Thoracic aorta (tissue), 2 donors: ENCODE measurements around the gene PRKD1. TPM values are rescaled to one million over a fixed set of nuclear protein-coding genes. Genes with fewer than 3 reads are reported as not detected.

Experiments used
- ATAC-seq: fragments of 150-250 bp; one replicate; pipeline ENCODE4 v1.8.0; 2017; ENCODE audit warnings: low read depth; ENCODE audit not compliant: insufficient number of reproducible peaks, low FRiP score
- DNase-seq: peaks from one replicate; pipeline ENCODE4 v3.0.0-alpha.2; 2020; ENCODE audit warnings: low spot score
- H3K27ac ChIP-seq, 2 donors: fragments of 200-600 bp; sonication (generic); 1 replicate in 1 of 2; 2 replicates in 1 of 2; pipeline ENCODE4 v1.5.1; 2016; ENCODE audit warnings: mild to moderate bottlenecking in 2 of 2, moderate library complexity in 2 of 2
- H3K27me3 ChIP-seq: fragments of 200-600 bp; sonication (generic); replicated peaks from 2 replicates; pipeline ENCODE4 v1.6.0; 2016; ENCODE audit warnings: mild to moderate bottlenecking; ENCODE audit not compliant: insufficient read depth
- H3K36me3 ChIP-seq: fragments of 200-600 bp; sonication (generic); one replicate; pipeline ENCODE4 v1.5.1; 2016
- H3K4me1 ChIP-seq, 2 donors: fragments of 200-600 bp; sonication (generic); 1 replicate in 1 of 2; 2 replicates in 1 of 2; pipeline versions ENCODE4 v1.5.1 to v1.6.0; 2016; ENCODE audit warnings: low read depth in 2 of 2, mild to moderate bottlenecking in 1 of 2; ENCODE audit not compliant: control insufficient read depth in 1 of 2
- H3K4me3 ChIP-seq: fragments of 200-600 bp; sonication (generic); 2 replicates; pipeline ENCODE4 v1.5.1; 2016; ENCODE audit warnings: mild to moderate bottlenecking
- H3K9me3 ChIP-seq: fragments of 200-600 bp; sonication (generic); 2 replicates; pipeline ENCODE4 v1.5.1; 2016
- CTCF ChIP-seq: fragments of 200-600 bp; sonication (generic); IDR thresholded peaks from one replicate; pipeline ENCODE4 v1.5.1; 2019; ENCODE audit warnings: antibody characterized with exemption
- total RNA-seq, 2 donors: library from RNA; depleted of rRNA; stranded (reverse); fragments of >200 nt; gene quantifications; one replicate each; pipeline versions ENCODE4 v1.1.0 to v1.2.3, GENCODE V29; 2016

PRKD1 gene
- total RNA-seq, 2 donors from 2014 or later: 34.0 to 38.4 TPM

GRCh38 chr14:29810064-29810463 lies 117.6 kb downstream of the PRKD1 start:
- H3K4me3 ChIP-seq: no peak overlapping the region
- H3K9me3 ChIP-seq: no peaks in the 10 kb centered on the region
- H3K27me3 ChIP-seq: no peaks in the 10 kb centered on the region
- TF ChIP-seq CTCF: no peak
- DNase-seq: no peak
- no peaks in the 10 kb centered on the region for H3K36me3 ChIP-seq
- H3K4me1 ChIP-seq: peaks cover 10 to 40% of the 10 kb centered on the region in 2 donors
- no peak for ATAC-seq
- no peak overlapping the region for H3K27ac ChIP-seq

DNA sequence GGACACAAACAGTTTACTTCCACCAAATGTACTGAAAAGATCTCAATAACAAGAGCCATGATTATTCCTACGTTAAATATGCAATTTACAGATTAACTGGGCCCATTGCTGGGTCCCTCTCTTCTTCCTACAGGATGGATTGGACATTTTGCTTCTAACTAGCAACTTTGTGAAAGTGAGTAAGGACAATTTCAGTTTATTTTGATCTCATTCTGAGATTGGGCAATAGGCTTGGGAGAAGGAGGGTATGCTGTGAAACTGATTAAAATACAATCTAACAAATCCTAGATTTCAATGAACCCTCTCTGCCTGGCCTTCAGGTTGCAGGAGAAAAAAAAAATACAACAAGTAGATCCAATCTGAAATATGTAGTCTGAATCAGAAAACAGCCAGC lies 121.5 kb downstream of the PRKD1 start:
- no peak overlapping the region for H3K27ac ChIP-seq
- no peak for DNase-seq
- no peak for ATAC-seq

DNA sequence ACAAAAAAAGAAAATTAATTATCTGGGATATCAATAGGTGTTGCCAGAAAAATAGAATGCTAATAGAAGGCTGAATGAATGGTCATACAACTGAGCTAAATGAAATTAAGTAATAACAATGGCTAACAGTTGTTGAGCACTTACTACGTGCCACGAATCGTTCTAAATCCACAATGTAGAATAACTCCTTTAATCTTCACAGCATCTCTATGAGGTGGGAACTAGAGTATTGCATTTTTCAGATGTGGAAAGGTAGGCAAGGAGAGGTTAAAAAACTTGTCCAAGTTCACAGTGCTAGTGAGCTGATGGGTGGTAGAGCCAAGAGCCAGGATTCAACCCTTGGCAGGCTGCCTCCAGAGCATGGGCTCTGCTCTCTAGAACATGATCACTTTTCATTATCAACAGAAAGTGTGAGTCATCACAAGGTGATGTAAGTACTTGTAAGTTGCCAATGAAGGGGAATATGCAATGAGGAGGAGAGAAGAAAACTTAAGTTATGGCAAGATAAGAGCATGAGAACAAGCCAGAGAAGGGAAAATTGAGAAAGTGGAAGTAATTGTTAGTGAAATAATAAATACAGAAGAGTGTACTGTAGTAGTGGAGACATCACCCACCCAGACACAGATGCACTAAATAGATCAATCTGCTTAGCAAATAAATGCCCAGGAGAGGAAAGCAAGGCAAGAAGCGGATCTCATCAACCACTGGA lies 122.1 kb downstream of the PRKD1 start:
- peak; percentile 41 for DNase-seq
- peak; percentile 69 for ATAC-seq
- Histone ChIP-seq H3K4me1 (peaks cover 11 to 52% of the 10 kb centered on the region in 2 donors), H3K27ac (no peak overlapping the region), H3K36me3 (no peaks in the 10 kb centered on the region), H3K4me3 (no peak overlapping the region), H3K9me3 (no peaks in the 10 kb centered on the region), H3K27me3 (no peaks in the 10 kb centered on the region)
- TF ChIP-seq CTCF: no peak

More for the DNA sequence above, 121.5 kb downstream of the PRKD1 start:
- no peaks in the 10 kb centered on the region for H3K9me3 ChIP-seq
- H3K27me3 ChIP-seq: no peaks in the 10 kb centered on the region
- H3K4me3 ChIP-seq: no peak overlapping the region
- no peak for TF ChIP-seq CTCF
- H3K36me3 ChIP-seq: no peaks in the 10 kb centered on the region
- H3K4me1 ChIP-seq: peaks cover 12 to 56% of the 10 kb centered on the region in 2 donors

DNA sequence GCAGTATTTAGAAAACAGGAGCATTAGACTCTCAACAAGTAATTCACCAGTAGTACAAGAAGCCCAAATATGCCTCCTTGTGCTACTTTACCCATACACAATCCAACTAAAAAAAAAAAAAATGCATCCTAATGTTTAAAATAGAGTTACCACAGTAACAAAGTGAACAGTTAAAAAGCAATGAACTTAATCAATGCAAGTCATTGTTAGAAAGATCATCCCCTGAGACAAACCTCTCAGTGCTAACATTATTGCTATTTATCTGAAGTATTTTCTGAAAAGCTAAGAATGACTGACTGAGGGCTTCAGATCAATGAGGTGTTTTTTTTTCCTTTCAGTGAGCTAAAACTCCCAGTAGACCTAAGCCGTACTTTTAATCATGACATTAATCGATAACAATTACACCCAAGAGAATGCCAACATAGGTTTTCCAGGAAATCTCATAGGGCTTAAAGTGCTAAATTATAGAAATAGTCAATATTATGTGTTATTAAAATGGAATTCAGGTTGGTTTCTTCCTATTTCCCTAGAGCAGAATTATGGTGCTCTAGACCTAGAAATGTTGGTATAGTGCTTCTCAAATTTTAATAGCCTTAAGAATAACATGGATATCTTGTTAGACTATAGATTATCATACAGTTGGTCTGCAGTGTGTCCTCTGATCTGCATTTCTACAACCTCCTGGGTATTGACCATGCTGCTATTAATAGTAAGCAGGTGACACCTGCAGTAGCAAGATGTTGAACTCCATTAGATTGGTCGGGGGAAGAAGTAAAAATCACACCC lies 123.0 kb downstream of the PRKD1 start:
- no peaks in the 10 kb centered on the region for H3K9me3 ChIP-seq
- no peak overlapping the region for H3K27ac ChIP-seq
- TF ChIP-seq CTCF: no peak

GRCh38 chr14:29803045-29803444 lies 124.6 kb downstream of the PRKD1 start:
- ATAC-seq: no peak
- Histone ChIP-seq H3K36me3 (no peaks in the 10 kb centered on the region), H3K27ac (no peak overlapping the region), H3K4me3 (no peak overlapping the region), H3K4me1 (peaks cover 8 to 39% of the 10 kb centered on the region in 2 donors), H3K27me3 (no peaks in the 10 kb centered on the region), H3K9me3 (no peaks in the 10 kb centered on the region)
- DNase-seq: no peak
- no peak for TF ChIP-seq CTCF

More for the DNA sequence above, 123.0 kb downstream of the PRKD1 start:
- no peaks in the 10 kb centered on the region for H3K27me3 ChIP-seq
- H3K36me3 ChIP-seq: no peaks in the 10 kb centered on the region
- ATAC-seq (no peak), DNase-seq (no peak)
- H3K4me3 ChIP-seq: no peak overlapping the region
- H3K4me1 ChIP-seq: peaks cover 8 to 43% of the 10 kb centered on the region in 2 donors
